Right cardiac atrium (tissue), 5 donors: ENCODE data around the gene SULT1C3. TPM values are rescaled to one million over a fixed set of nuclear protein-coding genes. Genes with fewer than 3 reads are reported as not detected.
"Not testable (repeated sequence)": the region's sequence is repeated elsewhere in the genome, so short reads cannot be mapped to it uniquely, and the experiment has no call there.

Experiments used
- ATAC-seq, 2 donors: fragments of 200-7000 bp; cut with Tn5 transposase; one replicate each; pipeline versions ENCODE4 v1.8.0 to v1.9.1; 2020; ENCODE audit warnings: moderate library complexity in 2 of 2, mild to moderate bottlenecking in 1 of 2
- DNase-seq, 3 donors: peaks; one replicate each; pipeline ENCODE4 v3.0.0-alpha.2; 2020
- H3K27ac ChIP-seq: one replicate; pipeline ENCODE4 v1.5.1; 2013; ENCODE audit warnings: mild to moderate bottlenecking, low read length, control low read depth, moderate library complexity
- H3K27me3 ChIP-seq: one replicate; pipeline ENCODE4 v1.6.1; 2013; ENCODE audit not compliant: control insufficient read depth, insufficient read depth
- H3K4me1 ChIP-seq: one replicate; pipeline ENCODE4 v1.6.1; 2013; ENCODE audit warnings: low read length; ENCODE audit not compliant: control insufficient read depth, insufficient read depth
- H3K4me3 ChIP-seq: one replicate; pipeline ENCODE4 v1.5.1; 2013; ENCODE audit warnings: low read length, control low read depth
- H3K9me3 ChIP-seq: one replicate; pipeline ENCODE4 v1.6.1; 2013; ENCODE audit warnings: low read length; ENCODE audit not compliant: control insufficient read depth
- WGBS: extraction: QIAGEN DNeasy Blood & Tissue Kit; methylation state at CpG from one replicate; pipeline ENCODE4 v1.1.7; 2013; 5-methylcytosine and 5-hydroxymethylcytosine counted together
- intact Hi-C, 4 donors: fragments of 100-400 bp; cut with DNase I; formaldehyde crosslinking; loops; one replicate each; pipeline versions ENCODE4 v1.11.0 to v1.14.0; 2022 to 2023
- polyA plus RNA-seq: library from polyadenylated mRNA; stranded (reverse); fragments of 200-250 nt; gene quantifications from one replicate; pipeline ENCODE4 v1.2.3, GENCODE V29; 2013
- total RNA-seq, 4 donors: library from RNA; stranded (reverse); fragmentation: NEBNext Ultra II Directional; extraction: Animal tissue kit (Norgen Biotek cat#: 25700); gene quantifications; one replicate each; pipeline ENCODE4 v1.2.1, GENCODE V29; 2021
- donor health status: healthy with polysubstance abuse.
- donor health status: DM: no; HTN: yes; CAD: no.
- donor health status: DM: no; HTN: no; CAD: no.
- donor health status: DM: no; HTN: yes; CAD: no; lungs with severe emphysema.
- donor health status: DM: yes; HTN: yes; CAD: no.

The SULT1C3 gene
- total and polyA plus RNA-seq, 5 donors = not detected

- H3K27me3 ChIP-seq = no peaks in the 10 kb centered on the region
- no peaks in the 10 kb centered on the region for H3K4me1 ChIP-seq
- 72% methylated on average over 5 of the region's 5 CpGs for WGBS
- ATAC-seq (peak in 1 of 2 donors; percentile 25), DNase-seq (no peak)
- no peak overlapping the region for H3K4me3 ChIP-seq
- intact Hi-C loops = no loop called here
- H3K9me3 ChIP-seq = no peaks in the 10 kb centered on the region
- no peak overlapping the region for H3K27ac ChIP-seq
Measured at GRCh38 chr2:108270768-108271506, 31.2 kb downstream of the SULT1C3 start.

- H3K4me1 ChIP-seq = no peaks in the 10 kb centered on the region
- 51% methylated on average over 7 of the region's 7 CpGs for WGBS
- H3K27ac ChIP-seq = no peak overlapping the region
- DNase-seq (no peak), ATAC-seq (peak in 1 of 2 donors; percentile 63)
- intact Hi-C loops = no loop called here
- no peaks in the 10 kb centered on the region for H3K9me3 ChIP-seq
- H3K4me3 ChIP-seq = no peak overlapping the region
- H3K27me3 ChIP-seq = no peaks in the 10 kb centered on the region
Measured at GRCh38 chr2:108271691-108272253, 32.0 kb downstream of the SULT1C3 start.

- Histone ChIP-seq H3K4me1 (no peaks in the 10 kb centered on the region), H3K9me3 (no peaks in the 10 kb centered on the region), H3K4me3 (no peak overlapping the region), H3K27ac (no peak overlapping the region), H3K27me3 (no peaks in the 10 kb centered on the region)
- DNase-seq (no peak), ATAC-seq (no peak)
- WGBS = 64% methylated on average over 2 of the region's 2 CpGs
- intact Hi-C loops = no loop called here
Measured at GRCh38 chr2:108278631-108279030, 38.9 kb downstream of the SULT1C3 start.

GRCh38 chr2:108279468-108279867 lies 39.7 kb downstream of the SULT1C3 start:
- H3K27ac ChIP-seq = no peak overlapping the region
- no peaks in the 10 kb centered on the region for H3K4me1 ChIP-seq
- no peaks in the 10 kb centered on the region for H3K27me3 ChIP-seq
- H3K9me3 ChIP-seq = no peaks in the 10 kb centered on the region
- intact Hi-C loops = no loop called here
- WGBS = 77% methylated on average over 5 of the region's 5 CpGs
- ATAC-seq (no peak), DNase-seq (no peak)
- H3K4me3 ChIP-seq = no peak overlapping the region

- no peak for DNase-seq
- H3K9me3 ChIP-seq = no peaks in the 10 kb centered on the region
- WGBS = 65% methylated on average over 3 of the region's 3 CpGs
- intact Hi-C loops = no loop called here
- no peaks in the 10 kb centered on the region for H3K4me1 ChIP-seq
- ATAC-seq = no peak
- no peak overlapping the region for H3K27ac ChIP-seq
- H3K27me3 ChIP-seq = no peaks in the 10 kb centered on the region
- no peak overlapping the region for H3K4me3 ChIP-seq
Measured at GRCh38 chr2:108280466-108280865, 40.7 kb downstream of the SULT1C3 start.

GRCh38 chr2:108284566-108284965 lies 44.8 kb downstream of the SULT1C3 start:
- H3K4me1 ChIP-seq, H3K4me3 ChIP-seq, ATAC-seq, intact Hi-C loops, H3K27me3 ChIP-seq, H3K9me3 ChIP-seq, DNase-seq, H3K27ac ChIP-seq: not testable (repeated sequence)
- 95% methylated on average over 7 of the region's 7 CpGs for WGBS

- DNase-seq = no peak
- H3K27ac ChIP-seq = no peak overlapping the region
Measured at GRCh38 chr2:108285616-108286015, 45.8 kb downstream of the SULT1C3 start.

GRCh38 chr2:108287169-108287568 lies 47.4 kb downstream of the SULT1C3 start:
- ATAC-seq (no peak), DNase-seq (no peak)
- intact Hi-C loops = no loop called here
- Histone ChIP-seq H3K27me3 (no peaks in the 10 kb centered on the region), H3K4me3 (no peak overlapping the region), H3K4me1 (peaks cover 2% of the 10 kb centered on the region), H3K27ac (no peak overlapping the region), H3K9me3 (no peaks in the 10 kb centered on the region)
- 91% methylated on average over 2 of the region's 2 CpGs for WGBS

More at GRCh38 chr2:108285616-108286015, 45.8 kb downstream of the SULT1C3 start:
- no peak for ATAC-seq
- intact Hi-C loops = no loop called here
- WGBS = 96% methylated on average over 5 of the region's 5 CpGs
- H3K27me3 ChIP-seq = no peaks in the 10 kb centered on the region
- no peaks in the 10 kb centered on the region for H3K9me3 ChIP-seq
- H3K4me1 ChIP-seq = peaks cover 2% of the 10 kb centered on the region
- no peak overlapping the region for H3K4me3 ChIP-seq

GRCh38 chr2:108288534-108289106 lies 48.9 kb downstream of the SULT1C3 start, which contains the start of gene SULT1C2:
Gene SULT1C2 (plus strand): TSS chr2:108288895. CDS start chr2:108293668, 4,773 bp downstream.
- Histone ChIP-seq H3K4me3 (no peak within 1 kb of the TSS), H3K9me3 (no peaks in the 10 kb centered on the region), H3K27ac (no peak within 1 kb of the TSS), H3K4me1 (peaks cover 2% of the 10 kb centered on the region), H3K27me3 (no peaks in the 10 kb centered on the region)
- ATAC-seq (peak; percentile 16 to 94), DNase-seq (peak in 1 of 3 donors; percentile 28)
- 31% methylated on average over 7 of the region's 7 CpGs for whole genome bisulfite sequencing
- intact Hi-C loops = no loop called here

- Histone ChIP-seq H3K9me3 (no peaks in the 10 kb centered on the region), H3K4me1 (no peaks in the 10 kb centered on the region), H3K4me3 (no peak overlapping the region), H3K27me3 (no peaks in the 10 kb centered on the region), H3K27ac (no peak overlapping the region)
- intact Hi-C loops = no loop called here
- WGBS = 53% methylated on average over 4 of the region's 4 CpGs
- ATAC-seq (no peak), DNase-seq (no peak)
Measured at GRCh38 chr2:108293850-108294249, 54.1 kb downstream of the SULT1C3 start.

- Histone ChIP-seq H3K27ac (no peak overlapping the region), H3K4me3 (no peak overlapping the region), H3K27me3 (no peaks in the 10 kb centered on the region), H3K9me3 (no peaks in the 10 kb centered on the region), H3K4me1 (no peaks in the 10 kb centered on the region)
- no peak for ATAC-seq
- no peak for DNase-seq
- intact Hi-C loops = no loop called here
- 80% methylated on average over 9 of the region's 9 CpGs for WGBS
Measured at GRCh38 chr2:108297436-108298141, 57.8 kb downstream of the SULT1C3 start.
